GM13977 (cell line): Measurements from ENCODE around the gene TMEM150A.

Source experiments
- DNase-seq: peaks from one replicate; pipeline ENCODE4 v3.0.0; 2012; ENCODE audit warnings: low spot score
- CTCF ChIP-seq: IDR thresholded peaks from 2 replicates; pipeline ENCODE4 v1.5.1; 2012; ENCODE audit warnings: mild to moderate bottlenecking, control low read depth; ENCODE audit not compliant: insufficient read depth; ENCODE audit errors: extremely low read depth, missing control alignments
- in situ Hi-C: fragments of 300-500 bp; cut with MboI; formaldehyde crosslinking; loops from one replicate; pipeline ENCODE4 v1.12.0; 2022; ENCODE audit warnings: low sequenced_read_pairs, low pct_unique_long_range_greater_than_20kb, mixed read lengths, inconsistent platforms; ENCODE audit not compliant: unreplicated experiment

The TMEM150A gene

DNA sequence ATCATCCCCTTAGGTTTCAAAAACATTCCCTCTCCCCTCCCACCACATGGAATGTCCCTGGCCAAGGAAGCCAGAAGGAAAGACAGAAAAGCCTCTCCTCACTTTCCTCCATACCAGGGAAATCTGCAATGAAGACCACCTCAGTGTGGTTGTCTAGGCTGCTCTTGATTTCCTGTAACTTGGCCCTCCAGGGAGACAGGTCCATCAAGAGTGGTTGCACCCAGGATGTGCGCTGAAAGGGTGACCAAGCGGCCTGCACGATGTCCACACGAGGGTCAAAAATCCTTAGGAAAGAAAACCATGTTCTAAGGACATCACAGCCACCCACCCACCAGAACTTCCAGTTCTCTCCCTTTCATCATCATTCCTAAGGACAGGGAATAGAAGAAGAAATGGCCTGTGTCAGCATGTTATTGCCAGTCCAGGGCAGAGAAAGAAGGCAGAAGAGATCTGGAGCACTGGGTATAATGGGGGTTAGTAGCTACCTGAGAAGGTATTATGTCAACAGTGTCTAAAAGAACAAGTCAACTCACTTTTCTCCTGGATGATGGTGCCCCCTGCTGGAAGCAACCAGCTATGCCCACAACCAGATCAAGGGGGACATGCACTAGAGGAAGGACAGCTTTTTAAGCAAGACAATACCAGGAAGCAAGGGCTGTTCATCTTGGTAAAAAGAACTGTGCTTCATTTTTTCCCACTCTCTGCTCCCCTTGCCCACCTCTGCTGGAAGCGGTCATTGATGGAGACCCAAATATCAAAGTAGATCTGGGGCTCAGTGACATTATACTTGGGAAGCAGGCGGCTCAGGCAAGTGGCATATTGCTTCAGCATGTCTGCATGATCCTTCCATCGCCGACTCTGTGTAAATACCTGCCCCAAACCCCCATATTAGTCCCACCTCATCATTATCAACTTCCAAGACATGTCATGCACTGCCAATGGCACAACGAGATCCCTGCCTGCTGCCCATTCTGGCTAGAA lies 50.5 kb downstream of the TMEM150A start:
- TF ChIP-seq CTCF, result peak; percentile 86
- in situ Hi-C loops, result loop anchor here (5.0 kb wide), 1 partner anchor 130 kb away; no protein-coding TSS in a partner anchor
- peak; percentile 69 for DNase-seq

- in situ Hi-C loops, result loop anchor here (5.0 kb wide), 1 partner anchor 128 kb away; no protein-coding TSS in a partner anchor
- DNase-seq, result no peak
- no peak for TF ChIP-seq CTCF
Measured at GRCh38 chr2:85550486-85550885, 52.0 kb downstream of the TMEM150A start.

DNA sequence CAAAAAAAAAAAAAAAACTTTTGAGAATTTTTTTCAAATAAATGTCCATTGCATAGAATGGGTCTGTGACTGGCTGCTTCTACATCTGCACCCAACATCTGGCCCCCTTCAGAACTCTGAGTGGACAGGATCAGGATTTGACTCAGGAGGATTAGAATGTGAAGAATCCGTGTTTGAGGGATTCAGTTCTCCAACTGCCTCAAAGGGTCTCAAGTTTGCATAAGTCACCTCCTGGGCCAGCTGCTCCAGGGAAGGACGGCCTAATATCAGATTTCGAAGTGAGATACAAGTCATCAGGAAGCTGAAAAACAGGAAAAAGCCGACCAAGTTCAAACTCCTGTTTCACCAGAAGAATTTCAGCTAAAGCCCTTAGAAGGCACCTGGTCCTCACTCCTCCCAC lies 52.7 kb downstream of the TMEM150A start:
- DNase-seq, result no peak
- in situ Hi-C loops, result loop anchor here (5.0 kb wide), 1 partner anchor 128 kb away; no protein-coding TSS in a partner anchor

DNA sequence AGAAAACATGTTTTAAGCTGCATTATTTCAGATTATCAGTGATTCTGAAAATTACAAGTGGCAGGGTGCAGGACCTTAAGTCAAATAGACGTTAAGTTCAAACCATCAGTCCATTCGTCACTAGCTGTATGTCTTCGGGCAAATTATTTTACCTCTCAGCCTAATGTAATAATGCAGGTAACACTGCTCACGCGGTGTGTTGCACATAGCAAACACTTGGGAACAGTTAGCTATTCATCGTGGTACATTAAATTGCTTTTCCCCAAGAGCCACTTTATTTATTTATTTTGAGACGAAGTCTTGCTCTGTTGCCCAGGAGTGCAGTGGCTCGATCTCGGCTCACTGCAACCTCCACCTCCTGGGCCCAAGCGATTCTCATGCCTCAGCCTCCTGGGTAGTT lies 53.4 kb downstream of the TMEM150A start:
- TF ChIP-seq CTCF, result no peak
- in situ Hi-C loops, result no loop called here
- no peak for DNase-seq

More for the DNA sequence above, 52.7 kb downstream of the TMEM150A start:
- no peak for TF ChIP-seq CTCF

DNA sequence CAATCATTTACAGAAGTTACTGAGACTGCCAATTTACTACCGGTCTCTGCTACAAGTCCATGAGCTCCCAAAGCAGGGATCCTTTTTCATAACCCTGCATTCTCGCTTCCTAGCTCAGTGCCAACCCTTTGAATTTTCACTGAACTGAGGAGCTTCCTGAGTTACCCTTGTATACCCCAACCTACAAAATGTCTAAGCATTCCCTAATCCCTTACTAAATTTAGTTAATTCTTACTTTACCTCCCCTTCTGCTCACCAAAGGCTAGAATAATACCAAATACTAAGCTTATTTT lies 53.9 kb downstream of the TMEM150A start:
- no peak for TF ChIP-seq CTCF
- in situ Hi-C loops, result no loop called here
- DNase-seq, result no peak
